Lower lobe of right lung (tissue), 2 donors: Measurements from ENCODE around the gene MASP1. TPM values are rescaled to one million over a fixed set of nuclear protein-coding genes. Genes with fewer than 3 reads are reported as not detected.

Experiments used
- ATAC-seq, 2 donors: fragments of 200-7000 bp; cut with Tn5 transposase; one replicate each; pipeline ENCODE4 v1.9.1; 2020 to 2022; ENCODE audit warnings: mild to moderate bottlenecking in 2 of 2, moderate library complexity in 2 of 2
- DNase-seq: peaks from one replicate; pipeline ENCODE4 v3.0.0-alpha.2; 2020
- H3K27ac ChIP-seq: fragments of 200-600 bp; one replicate; pipeline ENCODE4 v1.8.0; 2022
- H3K27me3 ChIP-seq: fragments of 200-600 bp; one replicate; pipeline ENCODE4 v1.8.0; 2022; ENCODE audit warnings: low read depth
- H3K36me3 ChIP-seq: fragments of 200-600 bp; one replicate; pipeline ENCODE4 v1.8.0; 2022; ENCODE audit warnings: mild to moderate bottlenecking
- H3K4me1 ChIP-seq: fragments of 200-600 bp; one replicate; pipeline ENCODE4 v1.8.0; 2022
- H3K4me3 ChIP-seq: fragments of 200-600 bp; one replicate; pipeline ENCODE4 v1.8.0; 2022; ENCODE audit warnings: mild to moderate bottlenecking
- H3K9me3 ChIP-seq: fragments of 200-600 bp; one replicate; pipeline ENCODE4 v1.8.0; 2022
- intact Hi-C: fragments of 100-400 bp; cut with DNase I; formaldehyde crosslinking; loops from one replicate; pipeline ENCODE4 v1.11.0; 2022
- total RNA-seq: library from RNA; stranded (reverse); fragmentation: NEBNext Ultra II Directional; extraction: Animal tissue kit (Norgen Biotek cat#: 25700); gene quantifications from one replicate; pipeline ENCODE4 v1.2.1, GENCODE V29; 2021
- TF ChIP-seq, protein P1 (sequence below): fragments of 200-600 bp; IDR thresholded peaks from one replicate; pipeline ENCODE4 v1.8.0; 2022; ENCODE audit warnings: antibody characterized with exemption, mild to moderate bottlenecking
- donor health status: DM: no; HTN: yes; CAD: no; lungs with severe emphysema.

Gene MASP1
- total RNA-seq, 1 donor from 2014 or later, result 4.3 TPM

DNA sequence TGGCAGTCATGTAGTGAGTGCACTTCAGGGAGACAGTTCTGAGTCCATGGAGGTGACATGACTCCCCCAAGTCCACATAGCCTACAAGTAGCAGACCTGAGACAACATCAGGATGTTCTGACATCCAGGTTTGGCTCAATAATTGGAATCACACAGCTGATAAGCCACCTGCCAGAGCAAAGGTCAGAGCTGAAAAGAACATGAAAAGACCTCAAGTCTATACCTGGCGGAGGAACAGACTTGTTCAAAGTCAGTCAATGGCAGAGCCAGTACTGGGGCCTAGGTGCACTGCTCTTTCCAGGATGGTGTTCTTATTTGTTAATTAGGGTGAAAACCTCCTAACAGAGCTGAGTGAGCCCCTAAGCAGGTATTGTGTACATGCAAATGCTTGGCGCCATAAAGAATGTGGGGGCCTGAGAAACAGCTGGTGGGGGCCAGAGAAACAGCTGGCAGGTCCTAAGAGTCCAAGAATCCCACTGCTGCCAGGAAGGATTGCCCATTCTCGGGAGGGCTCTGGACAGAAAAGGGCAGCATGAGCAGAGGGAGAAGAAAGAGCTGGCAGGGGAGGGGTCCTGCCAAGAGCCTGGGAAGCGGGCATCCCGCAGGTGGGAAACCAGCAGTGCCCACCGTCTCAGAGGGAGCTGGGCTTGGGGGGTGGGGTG lies 17.1 kb downstream of the MASP1 start:
- no peak for DNase-seq
- peaks cover 1% of the 10 kb centered on the region for H3K9me3 ChIP-seq
- no peak overlapping the region for H3K4me3 ChIP-seq
- no peaks in the 10 kb centered on the region for H3K36me3 ChIP-seq
- H3K27me3 ChIP-seq, result no peaks in the 10 kb centered on the region
- no peak overlapping the region for H3K27ac ChIP-seq
- TF ChIP-seq, protein P1, sequence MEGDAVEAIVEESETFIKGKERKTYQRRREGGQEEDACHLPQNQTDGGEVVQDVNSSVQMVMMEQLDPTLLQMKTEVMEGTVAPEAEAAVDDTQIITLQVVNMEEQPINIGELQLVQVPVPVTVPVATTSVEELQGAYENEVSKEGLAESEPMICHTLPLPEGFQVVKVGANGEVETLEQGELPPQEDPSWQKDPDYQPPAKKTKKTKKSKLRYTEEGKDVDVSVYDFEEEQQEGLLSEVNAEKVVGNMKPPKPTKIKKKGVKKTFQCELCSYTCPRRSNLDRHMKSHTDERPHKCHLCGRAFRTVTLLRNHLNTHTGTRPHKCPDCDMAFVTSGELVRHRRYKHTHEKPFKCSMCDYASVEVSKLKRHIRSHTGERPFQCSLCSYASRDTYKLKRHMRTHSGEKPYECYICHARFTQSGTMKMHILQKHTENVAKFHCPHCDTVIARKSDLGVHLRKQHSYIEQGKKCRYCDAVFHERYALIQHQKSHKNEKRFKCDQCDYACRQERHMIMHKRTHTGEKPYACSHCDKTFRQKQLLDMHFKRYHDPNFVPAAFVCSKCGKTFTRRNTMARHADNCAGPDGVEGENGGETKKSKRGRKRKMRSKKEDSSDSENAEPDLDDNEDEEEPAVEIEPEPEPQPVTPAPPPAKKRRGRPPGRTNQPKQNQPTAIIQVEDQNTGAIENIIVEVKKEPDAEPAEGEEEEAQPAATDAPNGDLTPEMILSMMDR, result no peak
- H3K4me1 ChIP-seq, result no peaks in the 10 kb centered on the region
- no peak for ATAC-seq
- intact Hi-C loops, result no loop called here

DNA sequence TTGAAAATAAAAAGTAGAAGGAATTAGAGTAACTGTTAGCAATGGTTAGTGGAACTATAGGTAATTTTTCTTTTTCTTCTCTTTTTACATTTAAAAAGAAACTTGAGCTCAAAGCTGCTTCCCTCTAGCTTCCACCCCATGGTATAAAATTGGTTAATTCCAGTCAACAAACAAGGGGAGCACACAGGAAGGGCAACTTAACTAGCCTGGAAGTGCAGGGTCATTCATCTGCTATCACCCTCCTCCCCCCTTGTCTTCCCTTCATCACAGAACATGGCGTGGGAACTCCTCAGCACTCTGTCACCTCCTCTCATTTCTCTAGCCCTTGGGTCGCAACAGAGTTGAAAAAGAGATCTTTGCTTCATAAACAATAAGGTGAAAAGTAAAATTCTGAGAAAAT lies 20.0 kb downstream of the MASP1 start:
- DNase-seq (no peak), ATAC-seq (no peak)
- Histone ChIP-seq H3K36me3 (no peaks in the 10 kb centered on the region), H3K4me1 (no peaks in the 10 kb centered on the region), H3K9me3 (peaks cover 3% of the 10 kb centered on the region), H3K27me3 (no peaks in the 10 kb centered on the region), H3K27ac (no peak overlapping the region), H3K4me3 (no peak overlapping the region)
- TF ChIP-seq, protein P1, result no peak
- intact Hi-C loops, result no loop called here

DNA sequence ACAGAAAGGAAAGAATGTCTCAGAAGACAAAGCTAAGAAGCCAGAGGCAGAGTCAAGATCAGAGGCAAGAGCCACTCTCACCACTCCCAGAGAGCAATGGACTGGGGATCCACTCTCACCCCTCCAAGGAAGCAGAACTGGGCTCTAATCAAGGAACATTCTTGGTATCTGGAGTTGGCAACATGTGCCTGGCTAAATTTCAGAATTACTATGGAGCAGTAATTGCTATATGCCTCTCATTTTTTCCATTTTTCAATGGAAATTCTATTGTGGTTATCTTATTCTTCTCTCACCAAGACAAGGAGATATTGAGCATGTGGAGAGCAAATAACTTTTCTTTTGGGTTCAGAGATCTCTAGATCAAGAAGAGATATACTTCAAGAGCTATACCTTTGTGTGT lies 22.1 kb downstream of the MASP1 start:
- no peak overlapping the region for H3K4me3 ChIP-seq
- H3K27me3 ChIP-seq, result no peaks in the 10 kb centered on the region
- peaks cover 14% of the 10 kb centered on the region for H3K4me1 ChIP-seq
- peaks cover 3% of the 10 kb centered on the region for H3K9me3 ChIP-seq
- intact Hi-C loops, result no loop called here
- TF ChIP-seq, protein P1, result no peak
- DNase-seq, result no peak
- no peak for ATAC-seq
- no peak overlapping the region for H3K27ac ChIP-seq
- H3K36me3 ChIP-seq, result no peaks in the 10 kb centered on the region

DNA sequence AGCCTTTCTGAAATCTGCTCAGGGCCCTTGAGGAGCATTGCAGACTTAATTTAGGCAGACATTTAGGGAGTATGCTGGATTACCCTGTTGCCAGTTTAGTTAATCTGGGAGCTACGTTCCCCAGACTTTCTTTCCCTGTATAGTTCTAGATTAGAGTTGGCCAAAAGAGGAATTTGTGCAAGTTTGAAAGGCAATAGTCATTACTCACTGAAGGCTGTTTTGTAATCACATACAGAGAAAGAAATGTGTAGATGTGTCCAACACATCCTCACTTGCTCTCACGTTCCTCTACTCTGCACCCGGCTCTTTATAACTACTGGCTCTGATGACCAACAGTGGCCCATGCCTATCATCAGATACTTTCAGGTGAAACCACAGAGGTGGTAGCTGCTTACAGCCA lies 24.2 kb downstream of the MASP1 start:
- no peak for DNase-seq

DNA sequence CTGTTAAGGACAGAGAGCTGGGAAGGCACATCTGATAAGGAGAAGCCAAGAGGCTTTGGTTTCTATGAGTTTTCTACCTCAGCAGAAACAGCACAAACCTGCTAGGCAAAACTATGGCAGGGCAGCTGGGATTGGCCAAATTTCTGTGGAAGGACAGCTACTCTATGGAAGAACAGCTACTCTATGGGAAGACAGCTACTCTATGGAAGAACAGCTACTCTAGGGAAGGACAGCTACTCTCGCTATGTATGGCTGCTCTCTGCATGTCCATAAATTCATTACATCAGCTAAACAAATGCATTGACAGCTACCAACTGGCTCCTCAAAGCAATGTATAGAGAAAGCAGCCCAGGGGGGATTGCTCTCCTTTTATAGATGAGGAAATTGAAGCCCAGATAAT lies 24.8 kb downstream of the MASP1 start:
- ATAC-seq (no peak), DNase-seq (no peak)
- H3K27me3 ChIP-seq, result no peaks in the 10 kb centered on the region
- peaks cover 3% of the 10 kb centered on the region for H3K9me3 ChIP-seq
- peaks cover 25% of the 10 kb centered on the region for H3K4me1 ChIP-seq
- H3K27ac ChIP-seq, result no peak overlapping the region
- intact Hi-C loops, result no loop called here
- H3K36me3 ChIP-seq, result no peaks in the 10 kb centered on the region
- H3K4me3 ChIP-seq, result no peak overlapping the region
- TF ChIP-seq, protein P1, result no peak

More for the DNA sequence above, 24.2 kb downstream of the MASP1 start:
- no peak overlapping the region for H3K27ac ChIP-seq
- TF ChIP-seq, protein P1, result no peak
- H3K27me3 ChIP-seq, result no peaks in the 10 kb centered on the region
- no peak overlapping the region for H3K4me3 ChIP-seq
- H3K36me3 ChIP-seq, result no peaks in the 10 kb centered on the region
- no peak for ATAC-seq
- H3K9me3 ChIP-seq, result peaks cover 3% of the 10 kb centered on the region
- intact Hi-C loops, result no loop called here
- H3K4me1 ChIP-seq, result peaks cover 25% of the 10 kb centered on the region
